Hepatic stellate cell (primary cell): ENCODE data around the gene RYR2.
"Not testable (repeated sequence)": the region's sequence is repeated elsewhere in the genome, so short reads cannot be mapped to it uniquely, and the experiment has no call there.

Source experiments
- DNase-seq: peaks from one replicate; pipeline ENCODE4 v3.0.0; 2011; ENCODE audit warnings: low spot score

RYR2 gene

GRCh38 chr1:237146241-237146640 is 104.3 kb downstream of the RYR2 start:
- no peak for DNase-seq

- DNase-seq = no peak
Measured at GRCh38 chr1:237149857-237150256, 107.9 kb downstream of the RYR2 start.

GRCh38 chr1:237151979-237152378 is 110.0 kb downstream of the RYR2 start:
- not testable (repeated sequence) for DNase-seq

- DNase-seq = no peak
Measured at GRCh38 chr1:237152506-237153335, 110.7 kb downstream of the RYR2 start.

GRCh38 chr1:237154157-237154556 is 112.2 kb downstream of the RYR2 start:
- DNase-seq = no peak

- no peak for DNase-seq
Measured at GRCh38 chr1:237164406-237165352, 122.7 kb downstream of the RYR2 start.

GRCh38 chr1:237166086-237166485 is 124.1 kb downstream of the RYR2 start:
- DNase-seq = no peak

GRCh38 chr1:237166593-237167101 is 124.7 kb downstream of the RYR2 start:
- DNase-seq = no peak

- DNase-seq = no peak
Measured at GRCh38 chr1:237170149-237170548, 128.2 kb downstream of the RYR2 start.

GRCh38 chr1:237171454-237172117 is 129.6 kb downstream of the RYR2 start:
- DNase-seq = no peak

- DNase-seq = no peak
Measured at GRCh38 chr1:237172118-237172485, 130.1 kb downstream of the RYR2 start.

GRCh38 chr1:237179503-237179902 is 137.5 kb downstream of the RYR2 start:
- no peak for DNase-seq

- DNase-seq = no peak
Measured at GRCh38 chr1:237180256-237180655, 138.3 kb downstream of the RYR2 start.

GRCh38 chr1:237181743-237182317 is 139.8 kb downstream of the RYR2 start:
- DNase-seq = no peak

- DNase-seq = no peak
Measured at GRCh38 chr1:237183963-237184540, 142.1 kb downstream of the RYR2 start.

- DNase-seq = no peak
Measured at GRCh38 chr1:237186675-237187074, 144.7 kb downstream of the RYR2 start.

- DNase-seq = no peak
Measured at GRCh38 chr1:237187842-237188241, 145.9 kb downstream of the RYR2 start.

- DNase-seq = no peak
Measured at GRCh38 chr1:237191403-237191802, 149.4 kb downstream of the RYR2 start.

GRCh38 chr1:237197470-237198425 is 155.8 kb downstream of the RYR2 start:
- no peak for DNase-seq

- DNase-seq = no peak
Measured at GRCh38 chr1:237199026-237199425, 157.0 kb downstream of the RYR2 start.
